Stomach (tissue), 9 donors: ENCODE results near the gene ATP13A3. TPM values are rescaled to one million over a fixed set of nuclear protein-coding genes. Genes with fewer than 3 reads are reported as not detected.

Source experiments
- DNase-seq, 2 donors: peaks; one replicate each; pipeline versions ENCODE4 v3.0.0 to v3.0.0-alpha.2; 2013 to 2019
- H3K27ac ChIP-seq, 5 donors: fragments of 200-600 bp in 4 of 5; sonication (generic) in 4 of 5; one replicate each; pipeline ENCODE4 v1.5.1; 2013 to 2019; ENCODE audit warnings: mild to moderate bottlenecking in 1 of 5, moderate library complexity in 1 of 5
- H3K27me3 ChIP-seq, 3 donors: fragments of 200-600 bp; sonication (generic); one replicate each; pipeline ENCODE4 v1.5.1; 2017 to 2019; ENCODE audit warnings: mixed run types in 1 of 3
- H3K36me3 ChIP-seq, 4 donors: fragments of 200-600 bp; sonication (generic); 1 replicate in 3 of 4; 2 replicates in 1 of 4; pipeline ENCODE4 v1.5.1; 2016 to 2019
- H3K4me1 ChIP-seq, 4 donors: fragments of 200-600 bp; sonication (generic); one replicate each; pipeline ENCODE4 v1.5.1; 2016 to 2019
- H3K4me3 ChIP-seq, 4 donors: fragments of 200-600 bp; sonication (generic) in 3 of 4; one replicate each; pipeline ENCODE4 v1.5.1; 2016 to 2019; ENCODE audit warnings: mild to moderate bottlenecking in 1 of 4
- H3K9me3 ChIP-seq, 4 donors: fragments of 200-600 bp; sonication (generic); one replicate each; pipeline ENCODE4 v1.5.1; 2016 to 2019
- CTCF ChIP-seq, 7 experiments: fragments of 450-650 bp in 4 of 7; fragments of 200-600 bp in 3 of 7; sonication (generic) in 3 of 7; IDR thresholded peaks; one replicate each; pipeline ENCODE4 v1.5.1; 2016 to 2019; ENCODE audit warnings: antibody characterized with exemption in 7 of 7, control low read depth in 2 of 7, mild to moderate bottlenecking in 1 of 7
- EP300 ChIP-seq: sonication (generic); formaldehyde crosslinking; IDR thresholded peaks from one replicate; pipeline ENCODE4 v1.6.1; 2017; ENCODE audit warnings: antibody characterized with exemption
- POLR2A ChIP-seq, 4 donors: fragments of 450-650 bp; IDR thresholded peaks; one replicate each; pipeline ENCODE4 v1.6.1; 2016; ENCODE audit warnings: antibody characterized with exemption in 4 of 4, control low read depth in 2 of 4, mild to moderate bottlenecking in 1 of 4, moderate library complexity in 1 of 4
- POLR2AphosphoS5 ChIP-seq, 3 donors: sonication (generic); formaldehyde crosslinking; IDR thresholded peaks; one replicate each; pipeline ENCODE4 v1.6.1; 2016; ENCODE audit warnings: antibody characterized with exemption in 3 of 3
- WGBS, 5 donors: extraction: QIAGEN DNeasy Blood & Tissue Kit in 3 of 5; methylation state at CpG; one replicate each; pipeline versions ENCODE4 v1.1.5 to v1.1.7; 2013 to 2018; 5-methylcytosine and 5-hydroxymethylcytosine counted together
- intact Hi-C: fragments of 100-400 bp; cut with DNase I; formaldehyde crosslinking; loops from one replicate; pipeline ENCODE4 v1.15.1; 2023; ENCODE audit warnings: low total_unique reads
- polyA plus RNA-seq, 3 donors: library from polyadenylated mRNA; stranded (reverse); fragments of 200-250 nt; gene quantifications; one replicate each; pipeline ENCODE4 v1.2.3, GENCODE V29; 2013
- total RNA-seq, 5 donors: library from RNA; depleted of rRNA; stranded (reverse); fragments of >200 nt; gene quantifications; one replicate each; pipeline versions ENCODE4 v1.1.0 to v1.2.3, GENCODE V29; 2014 to 2016
- donor health status: healthy with polysubstance abuse.
- donor health status: Bipolar disorder and iron deficiency.
- donor health status: healthy.

ATP13A3 gene
- total and polyA plus RNA-seq, 8 donors, result 11.2 to 332 (median 21.4) TPM

GRCh38 chr3:194422188-194422587 lies 64.6 kb downstream of the ATP13A3 start:
- Histone ChIP-seq H3K27me3 (no peaks in the 10 kb centered on the region), H3K4me1 (no peaks in the 10 kb centered on the region), H3K9me3 (no peaks in the 10 kb centered on the region), H3K36me3 (peaks cover 14 to 72% (median 62%) of the 10 kb centered on the region in 4 donors), H3K4me3 (no peak overlapping the region), H3K27ac (no peak overlapping the region)
- no peak for TF ChIP-seq CTCF (IDR thresholded peaks at IDR 0.05)
- no peak for TF ChIP-seq POLR2AphosphoS5 (IDR thresholded peaks at IDR 0.05)
- no peak for TF ChIP-seq EP300
- TF ChIP-seq POLR2A (IDR thresholded peaks at IDR 0.05), result no peak
- no peak for DNase-seq
- intact Hi-C loops, result no loop called here

GRCh38 chr3:194418671-194419070 lies 68.1 kb downstream of the ATP13A3 start:
- DNase-seq, result no peak
- 91 to 97% (median 96%) methylated on average over 2 of the region's 2 CpGs for WGBS, 5 donors
- TF ChIP-seq EP300 (no peak), POLR2AphosphoS5 (IDR thresholded peaks at IDR 0.05) (no peak), CTCF (IDR thresholded peaks at IDR 0.05) (no peak), POLR2A (IDR thresholded peaks at IDR 0.05) (no peak)

GRCh38 chr3:194407423-194407822 lies 79.4 kb downstream of the ATP13A3 start:
- 33 to 63% (median 39%) methylated on average over 7 of the region's 7 CpGs for WGBS, 5 donors
- H3K4me1 ChIP-seq, result peaks cover 0 to 11% (median 0%) of the 10 kb centered on the region in 4 donors
- H3K27me3 ChIP-seq, result no peaks in the 10 kb centered on the region
- H3K4me3 ChIP-seq, result no peak overlapping the region
- DNase-seq, result peak; percentile 56 to 86
- H3K27ac ChIP-seq, result no peak overlapping the region
- H3K36me3 ChIP-seq, result peaks cover 0 to 66% (median 40%) of the 10 kb centered on the region in 4 donors
- intact Hi-C loops, result loop anchor here (5.0 kb wide), 1 partner anchor 70 kb away; no protein-coding TSS in a partner anchor
- H3K9me3 ChIP-seq, result no peaks in the 10 kb centered on the region
- TF ChIP-seq POLR2A (IDR thresholded peaks at IDR 0.05), result no peak
- peak in 1 of 3 donors; percentile 36 for TF ChIP-seq POLR2AphosphoS5 (IDR thresholded peaks at IDR 0.05)

More at GRCh38 chr3:194418671-194419070, 68.1 kb downstream of the ATP13A3 start:
- Histone ChIP-seq H3K27ac (no peak overlapping the region), H3K27me3 (no peaks in the 10 kb centered on the region), H3K36me3 (peaks cover 3 to 61% (median 48%) of the 10 kb centered on the region in 4 donors), H3K9me3 (no peaks in the 10 kb centered on the region), H3K4me1 (no peaks in the 10 kb centered on the region), H3K4me3 (no peak overlapping the region)
- intact Hi-C loops, result no loop called here

GRCh38 chr3:194405766-194406165 lies 81.0 kb downstream of the ATP13A3 start:
- no peak for DNase-seq
- WGBS, 5 donors, result 90 to 99% (median 96%) methylated on average over 2 of the region's 2 CpGs
- no peaks in the 10 kb centered on the region for H3K9me3 ChIP-seq
- H3K4me1 ChIP-seq, result peaks cover 0 to 11% (median 0%) of the 10 kb centered on the region in 4 donors
- intact Hi-C loops, result loop anchor here (5.0 kb wide), 1 partner anchor 68 kb away; no protein-coding TSS in a partner anchor
- no peak overlapping the region for H3K4me3 ChIP-seq
- peaks cover 0 to 52% (median 26%) of the 10 kb centered on the region in 4 donors for H3K36me3 ChIP-seq
- no peaks in the 10 kb centered on the region for H3K27me3 ChIP-seq
- TF ChIP-seq POLR2AphosphoS5 (IDR thresholded peaks at IDR 0.05) (no peak), CTCF (IDR thresholded peaks at IDR 0.05) (no peak), EP300 (no peak), POLR2A (IDR thresholded peaks at IDR 0.05) (no peak)
- H3K27ac ChIP-seq, result no peak overlapping the region
